Smooth muscle cell (in vitro differentiated cells): ENCODE results near the gene ZNF653. TPM values are rescaled to one million over a fixed set of nuclear protein-coding genes. Genes with fewer than 3 reads are reported as not detected.
A peak's percentile ranks its signal among the peaks of the same experiment; 100 is the strongest.
"Not testable (repeated sequence)": the region's sequence is repeated elsewhere in the genome, so short reads cannot be mapped to it uniquely, and the experiment has no call there.

ENCODE experiments used
- DNase-seq: peaks from one replicate; lab custom pipeline; 2025; ENCODE audit not compliant: unreplicated experiment; lab: John Stamatoyannopoulos, UW
- H2AFZ ChIP-seq: fragments of 200-600 bp; sonication (generic); 2 replicates; pipeline ENCODE4 v1.6.0; 2016; ENCODE audit warnings: antibody characterized with exemption, low read depth, mild to moderate bottlenecking
- H3F3A ChIP-seq: fragments of 200-600 bp; sonication (generic); 2 replicates; pipeline ENCODE4 v1.6.0; 2017; ENCODE audit warnings: antibody characterized with exemption, low read depth
- H3K27ac ChIP-seq: fragments of 200-600 bp; sonication (generic); 2 replicates; pipeline ENCODE4 v1.5.1; 2016; ENCODE audit warnings: low read depth, mild to moderate bottlenecking
- H3K27me3 ChIP-seq: fragments of 200-600 bp; sonication (generic); 2 replicates; pipeline ENCODE4 v1.6.1; 2016; ENCODE audit warnings: low read depth, mild to moderate bottlenecking
- H3K36me3 ChIP-seq: fragments of 200-600 bp; sonication (generic); 2 replicates; pipeline ENCODE4 v1.5.1; 2016; ENCODE audit warnings: low read depth
- H3K4me1 ChIP-seq: fragments of 200-600 bp; sonication (generic); 2 replicates; pipeline ENCODE4 v1.5.1; 2016; ENCODE audit warnings: low read depth
- H3K4me2 ChIP-seq: fragments of 200-600 bp; sonication (generic); 2 replicates; pipeline ENCODE4 v1.6.0; 2016; ENCODE audit warnings: mild to moderate bottlenecking
- H3K4me3 ChIP-seq: fragments of 200-600 bp; sonication (generic); 2 replicates; pipeline ENCODE4 v1.5.1; 2016; ENCODE audit warnings: mild to moderate bottlenecking
- H3K79me2 ChIP-seq: fragments of 200-600 bp; sonication (generic); 2 replicates; pipeline ENCODE4 v1.6.0; 2016; ENCODE audit warnings: low read depth, mild to moderate bottlenecking
- H3K9ac ChIP-seq: fragments of 200-600 bp; sonication (generic); 2 replicates; pipeline ENCODE4 v1.6.0; 2016; ENCODE audit warnings: low read depth
- H3K9me3 ChIP-seq: fragments of 200-600 bp; sonication (generic); replicated peaks from 2 replicates; pipeline ENCODE4 v1.5.1; 2016; ENCODE audit warnings: low read depth
- H4K20me1 ChIP-seq: fragments of 200-600 bp; sonication (generic); 2 replicates; pipeline ENCODE4 v1.6.0; 2016; ENCODE audit warnings: low read depth
- WGBS: methylation state at CpG from one replicate; pipeline ENCODE4 v1.1.7; 2016; ENCODE audit warnings: low lambda C conversion rate; 5-methylcytosine and 5-hydroxymethylcytosine counted together
- microRNA-seq: library from miRNA; unstranded; fragments of <30 nt; microRNA quantifications from one replicate; pipeline ENCODE4, GENCODE V29; 2016; ENCODE audit warnings: borderline number of aligned reads
- polyA plus RNA-seq: library from polyadenylated mRNA; unstranded; fragments of >200 nt; fragmentation: Nextera tagmentation; extraction: Ambion mirVana; gene quantifications from 2 replicates; pipeline ENCODE4 v1.2.1, GENCODE V29; 2016
- small RNA-seq: library from RNA; depleted of rRNA; stranded (forward); fragments of <200 nt; gene quantifications from one replicate; pipeline ENCODE3, GENCODE V24; 2014
- total RNA-seq: library from RNA; depleted of rRNA; stranded (reverse); fragments of >200 nt; gene quantifications from 2 replicates; pipeline ENCODE4 v1.2.3, GENCODE V29; 2014
- TF ChIP-seq, protein P1 (sequence below): fragments of 200-600 bp; sonication (generic); IDR thresholded peaks from 2 replicates; pipeline ENCODE4 v1.5.1; 2017; ENCODE audit warnings: borderline replicate concordance, mild to moderate bottlenecking, antibody characterized with exemption; ENCODE audit not compliant: insufficient read depth, poor library complexity, severe bottlenecking

ZNF653 gene
- total and polyA plus RNA-seq, 2 experiments from 2014 or later = 2.9 to 5.5 TPM

GRCh38 chr19:11434703-11435056 is 71.0 kb downstream of the ZNF653 start:
- Histone ChIP-seq H3K4me1 (peaks cover 4% of the 10 kb centered on the region), H3K27me3 (no peaks in the 10 kb centered on the region), H4K20me1 (no peaks in the 10 kb centered on the region), H3K27ac (peak overlapping the region; percentile 78), H3K4me2 (peak overlapping the region; percentile 81), H3K9me3 (no peaks in the 10 kb centered on the region), H3K9ac (peak overlapping the region; percentile 51), H3K79me2 (peaks cover 20% of the 10 kb centered on the region), H3F3A (no peaks in the 10 kb centered on the region), H3K36me3 (no peaks in the 10 kb centered on the region), H3K4me3 (peak overlapping the region; percentile 70), H2AFZ (peak overlapping the region; percentile 93)
- no peak for DNase-seq
- TF ChIP-seq, protein P1, sequence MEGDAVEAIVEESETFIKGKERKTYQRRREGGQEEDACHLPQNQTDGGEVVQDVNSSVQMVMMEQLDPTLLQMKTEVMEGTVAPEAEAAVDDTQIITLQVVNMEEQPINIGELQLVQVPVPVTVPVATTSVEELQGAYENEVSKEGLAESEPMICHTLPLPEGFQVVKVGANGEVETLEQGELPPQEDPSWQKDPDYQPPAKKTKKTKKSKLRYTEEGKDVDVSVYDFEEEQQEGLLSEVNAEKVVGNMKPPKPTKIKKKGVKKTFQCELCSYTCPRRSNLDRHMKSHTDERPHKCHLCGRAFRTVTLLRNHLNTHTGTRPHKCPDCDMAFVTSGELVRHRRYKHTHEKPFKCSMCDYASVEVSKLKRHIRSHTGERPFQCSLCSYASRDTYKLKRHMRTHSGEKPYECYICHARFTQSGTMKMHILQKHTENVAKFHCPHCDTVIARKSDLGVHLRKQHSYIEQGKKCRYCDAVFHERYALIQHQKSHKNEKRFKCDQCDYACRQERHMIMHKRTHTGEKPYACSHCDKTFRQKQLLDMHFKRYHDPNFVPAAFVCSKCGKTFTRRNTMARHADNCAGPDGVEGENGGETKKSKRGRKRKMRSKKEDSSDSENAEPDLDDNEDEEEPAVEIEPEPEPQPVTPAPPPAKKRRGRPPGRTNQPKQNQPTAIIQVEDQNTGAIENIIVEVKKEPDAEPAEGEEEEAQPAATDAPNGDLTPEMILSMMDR = no peak
- 28% methylated on average over 9 of the region's 9 CpGs for WGBS

- H3K4me2 ChIP-seq, H3K27ac ChIP-seq, H3K4me1 ChIP-seq, H3F3A ChIP-seq, H3K9ac ChIP-seq, H3K9me3 ChIP-seq, H4K20me1 ChIP-seq, DNase-seq, H2AFZ ChIP-seq, H3K27me3 ChIP-seq, H3K36me3 ChIP-seq, H3K4me3 ChIP-seq: not testable (repeated sequence)
- peaks cover 20% of the 10 kb centered on the region for H3K79me2 ChIP-seq
- WGBS = 98% methylated on average over 3 of the region's 3 CpGs
Measured at GRCh38 chr19:11433526-11433925, 72.1 kb downstream of the ZNF653 start.

Small RNAs within 50 kb of the gene (microRNA-seq; reads per million reads assigned to microRNA genes)
- gene MIR7974 = not detected

Small RNAs within 50 kb of the gene (small RNA-seq; reads per million reads assigned to genes)
- gene MIR7974 (0.76 reads per million, percentile 25 among the genes with 10 or more reads in this experiment), gene RN7SL833P (0.18 reads per million)

Other genes starting within 250 kb of the ZNF653 start
- gene DOCK6, start 243.3 kb downstream of the ZNF653 start, total RNA-seq = 13.8 and 15.3 TPM in 2 replicates
- gene DOCK6, start 243.3 kb downstream of the ZNF653 start, polyA plus RNA-seq = 14.8 and 28.7 TPM in 2 replicates
- gene TSPAN16, start 209.7 kb downstream of the ZNF653 start, total RNA-seq = not detected in 2 replicates
- gene TSPAN16, start 209.7 kb downstream of the ZNF653 start, polyA plus RNA-seq = not detected in 2 replicates
- 11.0 and 11.9 TPM in 2 replicates for gene RAB3D, start 166.2 kb downstream of the ZNF653 start, total RNA-seq
- gene RAB3D, start 166.2 kb downstream of the ZNF653 start, polyA plus RNA-seq = 6.2 and 7.3 TPM in 2 replicates
- 162 and 163 TPM in 2 replicates for gene TMEM205, start 159.6 kb downstream of the ZNF653 start, total RNA-seq
- gene TMEM205, start 159.6 kb downstream of the ZNF653 start, polyA plus RNA-seq = 118 and 119 TPM in 2 replicates
- 17.0 and 29.4 TPM in 2 replicates for gene CCDC159, start 159.3 kb downstream of the ZNF653 start, total RNA-seq
- gene CCDC159, start 159.3 kb downstream of the ZNF653 start, polyA plus RNA-seq = 8.7 and 9.8 TPM in 2 replicates
- 15.1 and 21.4 TPM in 2 replicates for gene PLPPR2, start 150.4 kb downstream of the ZNF653 start, total RNA-seq
- 54.0 and 67.1 TPM in 2 replicates for gene PLPPR2, start 150.4 kb downstream of the ZNF653 start, polyA plus RNA-seq
- 0.99 and 1.3 TPM in 2 replicates for gene SWSAP1, start 131.2 kb downstream of the ZNF653 start, total RNA-seq
- 2.7 and 2.8 TPM in 2 replicates for gene SWSAP1, start 131.2 kb downstream of the ZNF653 start, polyA plus RNA-seq
- gene EPOR, start 121.5 kb downstream of the ZNF653 start, total RNA-seq = 9.9 and 11.3 TPM in 2 replicates
- gene EPOR, start 121.5 kb downstream of the ZNF653 start, polyA plus RNA-seq = 24.9 and 27.4 TPM in 2 replicates
- 5.5 and 9.6 TPM in 2 replicates for gene RGL3, start 86.5 kb downstream of the ZNF653 start, total RNA-seq
- 6.6 and 39.0 TPM in 2 replicates for gene RGL3, start 86.5 kb downstream of the ZNF653 start, polyA plus RNA-seq
- 1.0 TPM in 1 of 2 replicates, not detected in the other for gene ODAD3, start 70.7 kb downstream of the ZNF653 start, total RNA-seq
- 3.8 and 5.1 TPM in 2 replicates for gene ODAD3, start 70.7 kb downstream of the ZNF653 start, polyA plus RNA-seq
- 25.9 and 47.4 TPM in 2 replicates for gene PRKCSH, start 70.2 kb downstream of the ZNF653 start, total RNA-seq
- 165 and 169 TPM in 2 replicates for gene PRKCSH, start 70.2 kb downstream of the ZNF653 start, polyA plus RNA-seq
- gene ELAVL3, start 24.8 kb downstream of the ZNF653 start, total RNA-seq = not detected in 2 replicates
- gene ELAVL3, start 24.8 kb downstream of the ZNF653 start, polyA plus RNA-seq = not detected in 2 replicates
- gene ECSIT, start 23.3 kb upstream of the ZNF653 start, total RNA-seq = 20.7 and 21.1 TPM in 2 replicates
- 32.1 and 34.1 TPM in 2 replicates for gene ECSIT, start 23.3 kb upstream of the ZNF653 start, polyA plus RNA-seq
- 72.8 and 77.8 TPM in 2 replicates for gene CNN1, start 33.0 kb upstream of the ZNF653 start, total RNA-seq
- gene CNN1, start 33.0 kb upstream of the ZNF653 start, polyA plus RNA-seq = 99.5 and 125 TPM in 2 replicates
- 18.6 and 20.3 TPM in 2 replicates for gene ELOF1, start 53.4 kb upstream of the ZNF653 start, total RNA-seq
- gene ELOF1, start 53.4 kb upstream of the ZNF653 start, polyA plus RNA-seq = 71.4 and 74.8 TPM in 2 replicates
- gene ACP5, start 71.8 kb upstream of the ZNF653 start, total RNA-seq = 1.9 and 19.8 TPM in 2 replicates
- 0.89 and 1.9 TPM in 2 replicates for gene ACP5, start 71.8 kb upstream of the ZNF653 start, polyA plus RNA-seq
- gene ZNF627, start 91.6 kb upstream of the ZNF653 start, total RNA-seq = 24.1 and 26.9 TPM in 2 replicates
- gene ZNF627, start 91.6 kb upstream of the ZNF653 start, polyA plus RNA-seq = 10.6 and 11.7 TPM in 2 replicates
- gene ZNF823, start 233.1 kb upstream of the ZNF653 start, total RNA-seq = 5.7 and 12.1 TPM in 2 replicates
- 0.95 and 1.0 TPM in 2 replicates for gene ZNF823, start 233.1 kb upstream of the ZNF653 start, polyA plus RNA-seq